Thyroid gland (tissue), 4 donors: ENCODE data around the gene FOXO6.

Source experiments
- POLR2A ChIP-seq, 2 donors: fragments of 450-650 bp; IDR thresholded peaks; one replicate each; pipeline ENCODE4 v1.6.1; 2017; ENCODE audit warnings: antibody characterized with exemption in 2 of 2, mild to moderate bottlenecking in 2 of 2, moderate library complexity in 1 of 2
- TF ChIP-seq, protein P1 (sequence below), 6 experiments: fragments of 200-600 bp in 3 of 6; fragments of 450-650 bp in 3 of 6; sonication (generic) in 3 of 6; IDR thresholded peaks; one replicate each; pipeline ENCODE4 v1.5.1; 2016 to 2019; ENCODE audit warnings: antibody characterized with exemption in 6 of 6, mild to moderate bottlenecking in 2 of 6, inconsistent platforms in 1 of 6, moderate library complexity in 1 of 6

DNA sequence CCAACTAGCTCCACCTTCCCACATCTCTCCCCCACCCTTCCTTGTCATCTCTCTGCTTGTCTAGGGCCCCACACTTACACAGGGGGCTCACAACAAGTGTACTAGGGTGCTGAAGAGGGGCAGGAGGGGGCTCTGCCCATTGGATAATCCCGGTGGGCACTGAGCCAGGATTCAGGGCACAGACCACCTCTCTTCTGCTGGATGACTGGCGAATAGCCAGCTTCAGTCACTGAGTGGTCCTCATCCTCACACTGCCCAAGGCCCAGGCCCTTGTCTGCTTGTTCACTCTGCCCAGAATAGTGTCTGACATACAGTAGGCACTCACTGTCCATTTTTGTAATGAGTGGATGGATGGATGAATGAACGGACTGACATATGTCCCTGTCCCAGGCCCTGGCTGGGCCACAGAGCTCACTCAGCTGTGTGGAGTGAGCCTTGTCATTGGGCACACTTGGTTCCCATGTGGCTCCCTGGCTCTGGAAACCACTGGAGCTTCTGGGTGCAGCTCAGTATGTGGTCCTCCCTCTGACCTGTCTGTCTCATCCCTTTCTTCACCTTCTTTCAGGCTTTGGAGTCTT is 36.6 kb downstream of the FOXO6 start:
- TF ChIP-seq, protein P1, sequence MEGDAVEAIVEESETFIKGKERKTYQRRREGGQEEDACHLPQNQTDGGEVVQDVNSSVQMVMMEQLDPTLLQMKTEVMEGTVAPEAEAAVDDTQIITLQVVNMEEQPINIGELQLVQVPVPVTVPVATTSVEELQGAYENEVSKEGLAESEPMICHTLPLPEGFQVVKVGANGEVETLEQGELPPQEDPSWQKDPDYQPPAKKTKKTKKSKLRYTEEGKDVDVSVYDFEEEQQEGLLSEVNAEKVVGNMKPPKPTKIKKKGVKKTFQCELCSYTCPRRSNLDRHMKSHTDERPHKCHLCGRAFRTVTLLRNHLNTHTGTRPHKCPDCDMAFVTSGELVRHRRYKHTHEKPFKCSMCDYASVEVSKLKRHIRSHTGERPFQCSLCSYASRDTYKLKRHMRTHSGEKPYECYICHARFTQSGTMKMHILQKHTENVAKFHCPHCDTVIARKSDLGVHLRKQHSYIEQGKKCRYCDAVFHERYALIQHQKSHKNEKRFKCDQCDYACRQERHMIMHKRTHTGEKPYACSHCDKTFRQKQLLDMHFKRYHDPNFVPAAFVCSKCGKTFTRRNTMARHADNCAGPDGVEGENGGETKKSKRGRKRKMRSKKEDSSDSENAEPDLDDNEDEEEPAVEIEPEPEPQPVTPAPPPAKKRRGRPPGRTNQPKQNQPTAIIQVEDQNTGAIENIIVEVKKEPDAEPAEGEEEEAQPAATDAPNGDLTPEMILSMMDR (IDR thresholded peaks at IDR 0.05), result no peak
- no peak for TF ChIP-seq POLR2A (IDR thresholded peaks at IDR 0.05)
